ENCODE results near the gene FOXM1.
"Not testable (repeated sequence)": the region's sequence is repeated elsewhere in the genome, so short reads cannot be mapped to it uniquely, and the experiment has no call there.

Gene FOXM1

GRCh38 chr12:2886768-2887450, 9.9 kb upstream of the FOXM1 start:
- no peak for DNase-seq (ENCODE audit: low read depth, low spot score)

- DNase-seq (ENCODE audit: low read depth, low spot score) = no peak
Observed at GRCh38 chr12:2884810-2885209, 7.8 kb upstream of the FOXM1 start.

GRCh38 chr12:2879853-2880252, 2.9 kb upstream of the FOXM1 start:
- no peak for DNase-seq (ENCODE audit: low read depth, low spot score)

GRCh38 chr12:2877953-2878732, 1.2 kb upstream of the FOXM1 start:
- no peak for DNase-seq (ENCODE audit: low read depth, low spot score)

- no peak for DNase-seq (ENCODE audit: low read depth, low spot score)
Observed at GRCh38 chr12:2876431-2877046, 435 bp downstream of the FOXM1 start.

- DNase-seq (ENCODE audit: low read depth, low spot score) = not testable (repeated sequence)
Observed at GRCh38 chr12:2868986-2869632, 7.9 kb downstream of the FOXM1 start.

- DNase-seq (ENCODE audit: low read depth, low spot score) = no peak
Observed at GRCh38 chr12:2864198-2864597, 12.8 kb downstream of the FOXM1 start.

- not testable (repeated sequence) for DNase-seq (ENCODE audit: low read depth, low spot score)
Observed at GRCh38 chr12:2863402-2863801, 13.6 kb downstream of the FOXM1 start.

GRCh38 chr12:2862876-2863275, 14.1 kb downstream of the FOXM1 start:
- no peak for DNase-seq (ENCODE audit: low read depth, low spot score)

- DNase-seq (ENCODE audit: low read depth, low spot score) = no peak
Observed at GRCh38 chr12:2860170-2860569, 16.8 kb downstream of the FOXM1 start.

GRCh38 chr12:2858944-2859421, 18.0 kb downstream of the FOXM1 start:
- DNase-seq (ENCODE audit: low read depth, low spot score) = no peak

GRCh38 chr12:2858334-2858733, 18.6 kb downstream of the FOXM1 start:
- no peak for DNase-seq (ENCODE audit: low read depth, low spot score)

GRCh38 chr12:2857576-2857975, 19.4 kb downstream of the FOXM1 start:
- no peak for DNase-seq (ENCODE audit: low read depth, low spot score)

GRCh38 chr12:2857021-2857431, 19.9 kb downstream of the FOXM1 start, which contains the start of gene TEX52:
TEX52 (minus strand) TSS chr12:2857039; CDS start chr12:2857026, 13 bp downstream.
- no peak for DNase-seq (ENCODE audit: low read depth, low spot score)

GRCh38 chr12:2856051-2856450, 20.9 kb downstream of the FOXM1 start:
- no peak for DNase-seq (ENCODE audit: low read depth, low spot score)

GRCh38 chr12:2855546-2855945, 21.4 kb downstream of the FOXM1 start:
- DNase-seq (ENCODE audit: low read depth, low spot score) = no peak

GRCh38 chr12:2854669-2855453, 22.1 kb downstream of the FOXM1 start:
- no peak for DNase-seq (ENCODE audit: low read depth, low spot score)

- no peak for DNase-seq (ENCODE audit: low read depth, low spot score)
Observed at GRCh38 chr12:2853626-2854025, 23.3 kb downstream of the FOXM1 start.

- DNase-seq (ENCODE audit: low read depth, low spot score) = no peak
Observed at GRCh38 chr12:2851931-2852330, 25.0 kb downstream of the FOXM1 start.

GRCh38 chr12:2845280-2845679, 31.7 kb downstream of the FOXM1 start:
- DNase-seq (ENCODE audit: low read depth, low spot score) = no peak

- no peak for DNase-seq (ENCODE audit: low read depth, low spot score)
Observed at GRCh38 chr12:2844786-2845185, 32.2 kb downstream of the FOXM1 start.

Data from smooth muscle cell of the brain vasculature (primary cell).